HepG2 (cell line): ENCODE measurements around the gene MAPRE3. TPM values are rescaled to one million over a fixed set of nuclear protein-coding genes. Genes with fewer than 3 reads are reported as not detected.
A peak's percentile ranks its signal among the peaks of the same experiment; 100 is the strongest.

Source experiments
- ATM ChIP-seq: fragments of 450-650 bp; IDR thresholded peaks from 2 replicates; pipeline ENCODE4 v1.7.1; 2017; ENCODE audit warnings: mild to moderate bottlenecking, borderline replicate concordance
- CREM ChIP-seq, 2 experiments: sonication (generic) in 1 of 2; formaldehyde crosslinking in 1 of 2; IDR thresholded peaks; 2 replicates each; pipeline versions ENCODE4 v1.4.0 to v1.6.1; 2016 to 2020; ENCODE audit warnings: antibody characterized with exemption in 1 of 2, mild to moderate bottlenecking in 1 of 2, missing genetic modification reagents in 1 of 2
- EEA1 ChIP-seq: sonication (generic); formaldehyde crosslinking; IDR thresholded peaks from 2 replicates; pipeline ENCODE4 v1.5.1; 2020; ENCODE audit warnings: mild to moderate bottlenecking, missing genetic modification reagents, borderline replicate concordance
- ERF ChIP-seq: IDR thresholded peaks from 2 replicates; pipeline ENCODE4 v1.6.1; 2018; ENCODE audit warnings: missing biosample characterization, missing genetic modification reagents
- HMG20B ChIP-seq: conservative IDR thresholded peaks from 2 replicates; pipeline ENCODE4 v1.6.1; 2016; ENCODE audit warnings: missing genetic modification reagents, missing compliant biosample characterization
- KIAA2018 ChIP-seq: sonication (generic); formaldehyde crosslinking; IDR thresholded peaks from 2 replicates; pipeline ENCODE4 v1.5.0; 2020; ENCODE audit warnings: mild to moderate bottlenecking, missing genetic modification reagents, borderline replicate concordance
- MIXL1 ChIP-seq: IDR thresholded peaks from 2 replicates; pipeline ENCODE4 v1.6.1; 2016
- SETDB1 ChIP-seq: sonication (generic); formaldehyde crosslinking; IDR thresholded peaks from 2 replicates; pipeline ENCODE4 v1.5.1; 2020; ENCODE audit warnings: missing genetic modification reagents, mild to moderate bottlenecking, borderline replicate concordance
- WIZ ChIP-seq: sonication (generic); formaldehyde crosslinking; IDR thresholded peaks from 2 replicates; pipeline ENCODE4 v1.5.1; 2020; ENCODE audit warnings: mild to moderate bottlenecking, missing genetic modification reagents
- XBP1 ChIP-seq: sonication (generic); formaldehyde crosslinking; IDR thresholded peaks from 2 replicates; pipeline ENCODE4 v1.5.0; 2020; ENCODE audit warnings: missing genetic modification reagents
- YEATS4 ChIP-seq: sonication (generic); formaldehyde crosslinking; IDR thresholded peaks from 2 replicates; pipeline ENCODE4 v1.4.0; 2020; ENCODE audit warnings: missing genetic modification reagents, borderline replicate concordance
- ZNF224 ChIP-seq: sonication (generic); formaldehyde crosslinking; IDR thresholded peaks from 2 replicates; pipeline ENCODE4 v1.5.0; 2020; ENCODE audit warnings: mild to moderate bottlenecking, missing genetic modification reagents
- ZNF564 ChIP-seq: sonication (generic); formaldehyde crosslinking; IDR thresholded peaks from 2 replicates; pipeline ENCODE4 v1.8.1; 2023; ENCODE audit warnings: mild to moderate bottlenecking, missing genetic modification reagents
- ZNF572 ChIP-seq: sonication (generic); formaldehyde crosslinking; IDR thresholded peaks from 2 replicates; pipeline ENCODE4 v1.5.1; 2020; ENCODE audit warnings: mild to moderate bottlenecking, missing genetic modification reagents
- ZNF678 ChIP-seq: sonication (generic); formaldehyde crosslinking; IDR thresholded peaks from 2 replicates; pipeline ENCODE4 v1.4.0; 2020; ENCODE audit warnings: mild to moderate bottlenecking, missing genetic modification reagents
- ZNF709 ChIP-seq: sonication (generic); formaldehyde crosslinking; IDR thresholded peaks from 2 replicates; pipeline ENCODE4 v1.5.0; 2020; ENCODE audit warnings: mild to moderate bottlenecking, missing genetic modification reagents
- ZNF75D ChIP-seq: sonication (generic); formaldehyde crosslinking; IDR thresholded peaks from 2 replicates; pipeline ENCODE4 v1.8.1; 2023; ENCODE audit warnings: missing genetic modification reagents, mild to moderate bottlenecking, borderline replicate concordance
- ZNF761 ChIP-seq: sonication (generic); formaldehyde crosslinking; conservative IDR thresholded peaks from 2 replicates; pipeline ENCODE4 v1.4.0; 2020; ENCODE audit warnings: mild to moderate bottlenecking, missing genetic modification reagents
- ZSCAN20 ChIP-seq: sonication (generic); formaldehyde crosslinking; IDR thresholded peaks from 2 replicates; pipeline ENCODE4 v1.4.0; 2020; ENCODE audit warnings: missing genetic modification reagents, mild to moderate bottlenecking, borderline replicate concordance
- ZSCAN21 ChIP-seq: sonication (generic); formaldehyde crosslinking; IDR thresholded peaks from 2 replicates; pipeline ENCODE4 v1.8.0; 2022; ENCODE audit warnings: mild to moderate bottlenecking, missing genetic modification reagents, moderate library complexity, borderline replicate concordance
- polyA plus RNA-seq, 8 experiments: library from polyadenylated mRNA; depleted of rRNA in 3 of 8; stranded (reverse) in 7 of 8; unstranded in 1 of 8; fragments of >200 nt; fragmentation: Illumina TruSeq in 4 of 8; extraction: Trizol in 4 of 8; gene quantifications; 2 replicates each; pipeline versions ENCODE4 v1.2.1 to v1.2.3, GENCODE V29; 2011 to 2016; ENCODE audit warnings: low read depth in 4 of 8, missing spikeins in 1 of 8, mixed read lengths in 1 of 8; ENCODE audit not compliant: insufficient read depth in 1 of 8
- total RNA-seq, 5 experiments: library from RNA; depleted of rRNA; stranded (reverse); fragments of >200 nt; fragmentation: Illumina TruSeq; extraction: Trizol; gene quantifications; 2 replicates each; pipeline ENCODE4 v1.2.3, GENCODE V29; 2016; ENCODE audit warnings: low read depth in 1 of 5

Gene MAPRE3
- total and polyA plus RNA-seq, 2 of the 13 experiments (the other 11 are each of a cell fraction or from before 2014, with no cell fraction given), result 0.31 to 0.91 TPM

GRCh38 chr2:27050281-27050995 is 80.0 kb downstream of the MAPRE3 start (continued):
- TF ChIP-seq CREM (IDR thresholded peaks at IDR 0.05) (0 out of 2 replicates have a peak, but pooled peaks have one; percentile 29), CREM (CRISPR knock-in tag; IDR thresholded peaks at IDR 0.05) (no peak), ZNF678 (CRISPR knock-in tag) (no peak), KIAA2018 (peak; percentile 32; the same call in 1 of the 2 replicates), ZNF572 (CRISPR knock-in tag) (no peak; the same call in 1 of the 2 replicates), YEATS4 (CRISPR knock-in tag) (peak; percentile 70; the same call in 1 of the 2 replicates), ERF (peak; percentile 1; the same call in 1 of the 2 replicates), ZNF224 (CRISPR knock-in tag) (no peak; the same call in 1 of the 2 replicates), EEA1 (CRISPR knock-in tag) (peak; percentile 74; the same call in 1 of the 2 replicates), ZSCAN21 (no peak; the same call in 1 of the 2 replicates), MIXL1 (CRISPR knock-in tag) (peak; percentile 79; the same call in 1 of the 2 replicates), HMG20B (CRISPR knock-in tag) (peak; percentile 45; the same call in 1 of the 2 replicates), ZNF75D (CRISPR knock-in tag) (peak; percentile 95), WIZ (CRISPR knock-in tag) (peak; percentile 94), ZNF761 (CRISPR knock-in tag) (no peak), XBP1 (no peak), ZNF709 (no peak), SETDB1 (CRISPR knock-in tag) (no peak), ATM (no peak), ZSCAN20 (CRISPR knock-in tag) (peak; percentile 88; the same call in 1 of the 2 replicates), ZNF564 (peak; percentile 55; the same call in 1 of the 2 replicates)
